Heart right ventricle (tissue), 16 donors: ENCODE results near the gene LGALS8. TPM values are rescaled to one million over a fixed set of nuclear protein-coding genes. Genes with fewer than 3 reads are reported as not detected.
A peak's percentile ranks its signal among the peaks of the same experiment; 100 is the strongest.

ENCODE experiments used
- ATAC-seq, 8 donors: fragments of 200-7000 bp; cut with Tn5 transposase; one replicate each; pipeline ENCODE4 v1.9.1; 2020; ENCODE audit warnings: mild to moderate bottlenecking in 8 of 8, moderate library complexity in 8 of 8, moderate number of reproducible peaks in 1 of 8
- DNase-seq, 2 donors: peaks; one replicate each; pipeline ENCODE4 v3.0.0-alpha.2; 2020
- H3K27ac ChIP-seq, 10 donors: fragments of 200-600 bp; sonication (generic) in 2 of 10; one replicate each; pipeline versions ENCODE4 v1.5.0 to v1.8.0; 2020 to 2022; ENCODE audit warnings: mild to moderate bottlenecking in 3 of 10
- H3K27me3 ChIP-seq, 7 donors: fragments of 200-600 bp; one replicate each; pipeline ENCODE4 v1.8.0; 2021 to 2022; ENCODE audit warnings: mild to moderate bottlenecking in 2 of 7
- H3K36me3 ChIP-seq, 9 donors: fragments of 200-600 bp; sonication (generic) in 1 of 9; one replicate each; pipeline versions ENCODE4 v1.5.0 to v1.8.0; 2020 to 2022; ENCODE audit warnings: mild to moderate bottlenecking in 2 of 9
- H3K4me1 ChIP-seq, 9 donors: fragments of 200-600 bp; sonication (generic) in 1 of 9; one replicate each; pipeline versions ENCODE4 v1.5.0 to v1.8.0; 2020 to 2022; ENCODE audit warnings: mild to moderate bottlenecking in 4 of 9
- H3K4me3 ChIP-seq, 10 donors: fragments of 200-600 bp; sonication (generic) in 2 of 10; one replicate each; pipeline versions ENCODE4 v1.5.0 to v1.8.0; 2020 to 2022; ENCODE audit warnings: mild to moderate bottlenecking in 7 of 10, moderate library complexity in 2 of 10
- H3K9me3 ChIP-seq, 11 donors: fragments of 200-600 bp in 10 of 11; sonication (generic) in 2 of 11; one replicate each; pipeline versions ENCODE4 v1.5.0 to v1.8.0; 2013 to 2022; ENCODE audit warnings: mild to moderate bottlenecking in 2 of 11, control low read depth in 1 of 11, moderate library complexity in 1 of 11
- WGBS, 2 donors: extraction: QIAGEN DNeasy Blood & Tissue Kit; methylation state at CpG; one replicate each; pipeline ENCODE4 v1.1.7; 2013; ENCODE audit warnings: inconsistent platforms in 1 of 2; 5-methylcytosine and 5-hydroxymethylcytosine counted together
- intact Hi-C, 10 donors: fragments of 100-400 bp; cut with DNase I; formaldehyde crosslinking; loops; one replicate each; pipeline versions ENCODE4 v1.11.1 to v1.14.2; 2022
- polyA plus RNA-seq, 2 donors: library from polyadenylated mRNA; stranded (reverse); fragments of 200-250 nt; gene quantifications; one replicate each; pipeline ENCODE4 v1.2.3, GENCODE V29; 2013
- total RNA-seq, 10 donors: library from RNA; stranded (reverse); fragmentation: NEBNext Ultra II Directional in 3 of 10; extraction: Animal tissue kit (Norgen Biotek cat#: 25700) in 3 of 10; gene quantifications; one replicate each; pipeline versions ENCODE4 v1.2.1 to v1.2.4, GENCODE V29; 2021 to 2023
- TF ChIP-seq, protein P1 (sequence below), 9 donors: fragments of 200-600 bp; sonication (generic) in 2 of 9; IDR thresholded peaks; one replicate each; pipeline versions ENCODE4 v1.5.0 to v1.8.0; 2021 to 2022; ENCODE audit warnings: antibody characterized with exemption in 9 of 9, mild to moderate bottlenecking in 5 of 9, moderate library complexity in 1 of 9
- donor health status: Arrhythmogenic right ventricular cardiomyopathy.
- donor health status: ischemic (EF 13 %, LVEDD 7.1; RV severe dilation, severe dysfunction).
- donor health status: healthy with polysubstance abuse.
- donor health status: DM: no; HTN: yes; CAD: no.
- donor health status: DM: no; HTN: no; CAD: no.
- donor health status: ischemic (EF 25% LVEDD 6.9; RV normal size, moderate dysfunction).
- donor health status: ischemic (EF 25% LVEDD 5.7; RV mildly dilated, moderate dysfunction).
- donor health status: healthy.
- donor health status: DM: yes; HTN: yes; CAD: no.
- donor health status: Ischemic cardiomyopathy.
- donor health status: ischemic (EF 35%, LVEDD 5.7; RV mildly dilated, moderate dysfunction).
- donor health status: nonischemic (EF 11% LVEDD 7.7; RV severe dilation, severe dysfunction).
- donor health status: DM: yes; HTN: yes; CAD: no.
- donor health status: PGD.
- donor health status: ischemic (EF 29% LVEDD 5.4; RV normal size, mild dysfunction).
- donor health status: nonischemic (EF 23%, LVEDD 6.1; RV moderate dilation, normal function).

Gene LGALS8
- total and polyA plus RNA-seq, 12 donors: 36.7 to 107 (median 89.7) TPM

DNA sequence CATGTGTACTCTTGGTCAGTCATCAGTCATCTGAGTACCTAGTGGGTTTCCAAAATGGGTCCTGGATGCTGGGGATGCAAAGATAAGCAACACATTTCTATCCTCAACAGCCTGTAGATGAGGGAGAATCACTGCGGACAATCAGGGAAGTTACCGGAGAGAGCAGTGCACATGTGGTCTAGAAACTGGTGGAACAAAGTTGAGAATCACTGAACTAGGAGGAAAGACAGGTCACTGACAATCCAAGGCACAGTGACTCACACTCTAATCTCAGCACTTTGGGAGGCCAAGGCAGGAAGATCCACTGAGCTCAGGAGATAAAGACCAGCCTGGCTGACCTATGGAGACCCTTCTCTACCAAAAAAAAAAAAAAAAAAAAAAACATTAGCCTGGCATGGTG lies 31.4 kb upstream of the LGALS8 start:
- Histone ChIP-seq H3K4me3 (no peak overlapping the region), H3K4me1 (peaks cover 0 to 28% (median 6%) of the 10 kb centered on the region in 9 donors), H3K27ac (no peak overlapping the region), H3K27me3 (no peaks in the 10 kb centered on the region), H3K9me3 (no peaks in the 10 kb centered on the region), H3K36me3 (no peaks in the 10 kb centered on the region)
- no peak for ATAC-seq
- no peak for DNase-seq
- 94 to 96% methylated on average over 2 of the region's 2 CpGs for WGBS, 2 donors
- TF ChIP-seq, protein P1, sequence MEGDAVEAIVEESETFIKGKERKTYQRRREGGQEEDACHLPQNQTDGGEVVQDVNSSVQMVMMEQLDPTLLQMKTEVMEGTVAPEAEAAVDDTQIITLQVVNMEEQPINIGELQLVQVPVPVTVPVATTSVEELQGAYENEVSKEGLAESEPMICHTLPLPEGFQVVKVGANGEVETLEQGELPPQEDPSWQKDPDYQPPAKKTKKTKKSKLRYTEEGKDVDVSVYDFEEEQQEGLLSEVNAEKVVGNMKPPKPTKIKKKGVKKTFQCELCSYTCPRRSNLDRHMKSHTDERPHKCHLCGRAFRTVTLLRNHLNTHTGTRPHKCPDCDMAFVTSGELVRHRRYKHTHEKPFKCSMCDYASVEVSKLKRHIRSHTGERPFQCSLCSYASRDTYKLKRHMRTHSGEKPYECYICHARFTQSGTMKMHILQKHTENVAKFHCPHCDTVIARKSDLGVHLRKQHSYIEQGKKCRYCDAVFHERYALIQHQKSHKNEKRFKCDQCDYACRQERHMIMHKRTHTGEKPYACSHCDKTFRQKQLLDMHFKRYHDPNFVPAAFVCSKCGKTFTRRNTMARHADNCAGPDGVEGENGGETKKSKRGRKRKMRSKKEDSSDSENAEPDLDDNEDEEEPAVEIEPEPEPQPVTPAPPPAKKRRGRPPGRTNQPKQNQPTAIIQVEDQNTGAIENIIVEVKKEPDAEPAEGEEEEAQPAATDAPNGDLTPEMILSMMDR (IDR thresholded peaks at IDR 0.05): no peak
- intact Hi-C loops: loop anchor here in 3 of 10 donors (5.0 kb wide), 2 partner anchors 380 to 385 kb away; no protein-coding TSS in a partner anchor

DNA sequence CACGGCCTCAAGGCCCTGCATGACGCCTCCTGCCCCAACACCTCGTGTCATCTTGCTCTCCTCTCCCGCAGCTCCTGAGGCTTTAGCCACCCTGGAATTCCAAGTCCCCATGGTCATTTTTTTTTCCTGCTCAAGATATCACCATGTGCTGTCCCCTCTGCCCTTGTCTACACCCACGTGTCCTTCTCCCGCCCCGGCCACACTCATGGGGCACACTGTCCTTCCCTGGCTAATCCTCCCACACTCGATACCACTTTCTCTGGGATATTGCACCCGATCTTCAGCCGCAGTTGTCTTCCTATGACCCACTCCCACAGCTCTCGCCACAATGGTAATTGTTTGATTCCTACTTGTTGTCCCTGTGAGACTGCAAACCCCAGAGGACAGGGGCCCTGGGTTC lies 29.7 kb upstream of the LGALS8 start:
- ATAC-seq: peak in 3 of 8 donors; percentile 17 to 40 (median 35)
- no peaks in the 10 kb centered on the region for H3K9me3 ChIP-seq
- TF ChIP-seq, protein P1 (IDR thresholded peaks at IDR 0.05): no peak
- 77 to 79% methylated on average over 11 of the region's 11 CpGs for WGBS, 2 donors
- DNase-seq: no peak
- no peaks in the 10 kb centered on the region for H3K27me3 ChIP-seq
- no peaks in the 10 kb centered on the region for H3K36me3 ChIP-seq
- H3K4me1 ChIP-seq: peaks cover 0 to 28% (median 6%) of the 10 kb centered on the region in 9 donors
- H3K4me3 ChIP-seq: no peak overlapping the region
- intact Hi-C loops: loop anchor here in 3 of 10 donors (5.0 kb wide), 2 partner anchors 382 to 387 kb away; no protein-coding TSS in a partner anchor
- peak overlapping the region in 4 of 10 donors; percentile 6 to 56 (median 42) for H3K27ac ChIP-seq

DNA sequence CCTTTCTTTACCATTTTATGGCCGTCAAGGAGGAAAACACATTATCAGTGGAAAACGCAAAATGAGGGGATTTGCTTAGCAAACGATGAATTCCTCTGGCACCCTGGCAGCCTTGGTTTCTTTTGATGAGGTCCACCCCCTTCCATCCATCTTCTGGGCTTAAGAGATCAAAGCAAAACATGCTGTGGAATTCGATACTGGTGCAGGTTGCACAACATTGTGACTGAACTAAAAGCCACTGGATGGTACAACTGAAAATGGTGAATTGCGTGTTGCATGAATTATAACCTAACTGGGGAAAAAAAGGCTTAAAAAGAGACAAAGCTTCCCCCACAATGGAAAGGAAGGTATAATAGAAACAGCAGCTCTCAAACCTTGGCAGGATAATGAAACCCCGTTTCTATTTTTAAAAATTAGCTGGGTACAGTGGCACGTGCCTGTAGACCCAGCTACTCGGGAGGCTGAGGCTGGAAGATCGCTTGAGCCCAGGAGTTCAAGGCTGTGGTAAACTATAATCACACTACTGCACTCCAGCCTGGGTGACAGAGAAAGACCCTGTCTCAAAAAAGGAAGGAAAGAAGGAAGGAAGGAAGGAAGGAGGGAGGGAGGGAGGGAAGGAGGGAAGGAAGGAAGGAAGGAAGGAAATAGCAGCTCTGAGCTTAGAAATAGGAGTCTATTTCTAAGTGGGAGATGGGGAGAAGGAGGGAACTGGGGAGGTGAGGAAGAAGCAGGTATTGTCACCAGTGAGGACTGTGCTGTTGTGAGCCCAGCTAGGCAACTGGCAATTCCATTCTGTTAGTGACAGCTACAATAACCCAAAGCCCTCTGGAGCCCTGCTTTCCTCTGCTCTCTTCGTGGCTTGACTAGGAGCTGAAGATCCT lies 29.0 kb upstream of the LGALS8 start:
- Histone ChIP-seq H3K27ac (peak overlapping the region in 5 of 10 donors; percentile 31 to 56 (median 41)), H3K4me3 (no peak overlapping the region), H3K4me1 (peaks cover 0 to 28% (median 6%) of the 10 kb centered on the region in 9 donors), H3K27me3 (no peaks in the 10 kb centered on the region), H3K9me3 (no peaks in the 10 kb centered on the region), H3K36me3 (no peaks in the 10 kb centered on the region)
- intact Hi-C loops: loop anchor here in 3 of 10 donors (5.0 kb wide), 2 partner anchors 383 to 388 kb away; no protein-coding TSS in a partner anchor
- ATAC-seq: peak in 6 of 8 donors; percentile 40 to 73 (median 66)
- no peak for DNase-seq
- 47 to 48% methylated on average over 10 of the region's 10 CpGs for WGBS, 2 donors
- TF ChIP-seq, protein P1 (IDR thresholded peaks at IDR 0.05): no peak

DNA sequence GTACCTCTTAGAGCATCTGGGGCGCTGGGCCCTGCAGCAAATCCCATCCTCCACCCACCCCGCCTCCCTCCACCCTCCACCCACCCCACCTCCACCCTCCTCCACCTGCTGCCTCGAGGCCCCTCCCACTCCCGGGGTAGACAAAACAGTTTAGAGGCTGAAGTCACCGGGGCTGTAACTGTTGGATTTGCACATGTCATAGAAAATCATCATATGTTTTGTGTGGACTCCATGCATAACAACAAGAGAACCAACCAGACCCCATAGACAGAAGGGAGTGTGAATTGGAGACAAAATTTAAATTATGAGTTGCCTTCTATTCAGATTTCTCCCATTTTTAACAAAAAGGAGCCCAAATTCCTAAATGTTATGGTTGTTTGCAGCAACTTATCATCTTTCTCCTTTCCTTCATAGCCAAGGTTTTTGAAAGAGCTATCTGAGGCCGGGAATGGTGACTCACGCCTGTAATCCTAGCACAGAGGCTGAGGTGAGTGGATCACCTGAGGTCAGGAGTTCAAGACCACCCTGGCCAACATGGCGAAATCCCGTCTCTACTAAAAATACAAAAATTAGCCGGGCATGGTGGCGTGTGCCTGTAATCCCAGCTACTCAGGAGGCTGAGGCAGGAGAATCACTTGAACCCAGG lies 28.2 kb upstream of the LGALS8 start:
- no peaks in the 10 kb centered on the region for H3K27me3 ChIP-seq
- intact Hi-C loops: no loop called here
- H3K4me3 ChIP-seq: no peak overlapping the region
- H3K4me1 ChIP-seq: peaks cover 0 to 22% (median 6%) of the 10 kb centered on the region in 9 donors
- no peaks in the 10 kb centered on the region for H3K36me3 ChIP-seq
- no peak for DNase-seq
- peak overlapping the region in 5 of 10 donors; percentile 31 to 56 (median 41) for H3K27ac ChIP-seq
- H3K9me3 ChIP-seq: no peaks in the 10 kb centered on the region
- 66 to 69% methylated on average over 10 to 11 of the region's 11 CpGs for WGBS, 2 donors
- ATAC-seq: peak in 4 of 8 donors; percentile 8 to 41 (median 28)
- TF ChIP-seq, protein P1 (IDR thresholded peaks at IDR 0.05): no peak
